ENCODE measurements around the gene FOXJ1. TPM values are rescaled to one million over a fixed set of nuclear protein-coding genes. Genes with fewer than 3 reads are reported as not detected.

The FOXJ1 gene
- total RNA-seq, 1 donor from 2014 or later, result 19.0 TPM

DNA sequence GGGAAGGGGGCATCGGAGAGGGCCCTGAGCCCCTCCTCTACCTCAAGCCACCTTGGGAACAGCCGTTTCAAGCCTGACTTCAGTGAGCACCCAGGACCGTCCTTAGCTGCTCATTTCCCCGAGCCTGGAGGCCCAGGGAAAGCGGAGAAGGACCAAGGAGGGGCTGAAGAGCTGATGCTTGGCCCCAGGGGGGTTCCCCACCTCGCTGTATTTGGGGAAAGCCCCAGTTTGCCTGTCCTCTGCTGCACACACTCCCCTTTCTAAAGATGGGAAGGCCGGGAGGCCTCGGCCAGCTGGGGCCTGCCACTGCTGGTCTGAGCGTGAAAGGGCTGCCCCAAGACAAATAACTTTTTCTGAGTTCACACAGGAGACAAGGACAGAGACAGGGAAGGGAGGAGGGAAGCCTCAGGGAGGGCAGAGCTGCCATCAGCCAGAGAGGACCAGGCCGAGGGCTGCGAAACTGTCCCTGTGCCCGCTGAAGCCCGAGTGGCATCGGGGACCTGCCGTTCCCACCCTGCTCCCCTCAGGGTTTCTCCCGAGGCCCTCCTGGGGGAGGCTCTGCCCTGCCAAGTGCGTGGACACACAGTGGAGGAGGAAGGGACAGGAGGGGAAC is 50.4 kb downstream of the FOXJ1 start:
- H3K4me3 Mint-ChIP-seq (ENCODE audit: low read depth), result no peak overlapping the region
- no peaks in the 10 kb centered on the region for H3K27me3 Mint-ChIP-seq
- H3K36me3 Mint-ChIP-seq (ENCODE audit: insufficient read depth), result peaks cover 15% of the 10 kb centered on the region
- peaks cover 2% of the 10 kb centered on the region for H3K4me1 Mint-ChIP-seq (ENCODE audit: low read depth)
- no peak for DNase-seq (ENCODE audit: low spot score, unreplicated experiment)
- no peaks in the 10 kb centered on the region for H3K9me3 Mint-ChIP-seq (ENCODE audit: low read depth)
- H3K27ac Mint-ChIP-seq, result no peak overlapping the region
- TF ChIP-seq, protein P1, sequence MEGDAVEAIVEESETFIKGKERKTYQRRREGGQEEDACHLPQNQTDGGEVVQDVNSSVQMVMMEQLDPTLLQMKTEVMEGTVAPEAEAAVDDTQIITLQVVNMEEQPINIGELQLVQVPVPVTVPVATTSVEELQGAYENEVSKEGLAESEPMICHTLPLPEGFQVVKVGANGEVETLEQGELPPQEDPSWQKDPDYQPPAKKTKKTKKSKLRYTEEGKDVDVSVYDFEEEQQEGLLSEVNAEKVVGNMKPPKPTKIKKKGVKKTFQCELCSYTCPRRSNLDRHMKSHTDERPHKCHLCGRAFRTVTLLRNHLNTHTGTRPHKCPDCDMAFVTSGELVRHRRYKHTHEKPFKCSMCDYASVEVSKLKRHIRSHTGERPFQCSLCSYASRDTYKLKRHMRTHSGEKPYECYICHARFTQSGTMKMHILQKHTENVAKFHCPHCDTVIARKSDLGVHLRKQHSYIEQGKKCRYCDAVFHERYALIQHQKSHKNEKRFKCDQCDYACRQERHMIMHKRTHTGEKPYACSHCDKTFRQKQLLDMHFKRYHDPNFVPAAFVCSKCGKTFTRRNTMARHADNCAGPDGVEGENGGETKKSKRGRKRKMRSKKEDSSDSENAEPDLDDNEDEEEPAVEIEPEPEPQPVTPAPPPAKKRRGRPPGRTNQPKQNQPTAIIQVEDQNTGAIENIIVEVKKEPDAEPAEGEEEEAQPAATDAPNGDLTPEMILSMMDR (IDR thresholded peaks at IDR 0.05; ENCODE audit: unreplicated experiment), result no peak

DNA sequence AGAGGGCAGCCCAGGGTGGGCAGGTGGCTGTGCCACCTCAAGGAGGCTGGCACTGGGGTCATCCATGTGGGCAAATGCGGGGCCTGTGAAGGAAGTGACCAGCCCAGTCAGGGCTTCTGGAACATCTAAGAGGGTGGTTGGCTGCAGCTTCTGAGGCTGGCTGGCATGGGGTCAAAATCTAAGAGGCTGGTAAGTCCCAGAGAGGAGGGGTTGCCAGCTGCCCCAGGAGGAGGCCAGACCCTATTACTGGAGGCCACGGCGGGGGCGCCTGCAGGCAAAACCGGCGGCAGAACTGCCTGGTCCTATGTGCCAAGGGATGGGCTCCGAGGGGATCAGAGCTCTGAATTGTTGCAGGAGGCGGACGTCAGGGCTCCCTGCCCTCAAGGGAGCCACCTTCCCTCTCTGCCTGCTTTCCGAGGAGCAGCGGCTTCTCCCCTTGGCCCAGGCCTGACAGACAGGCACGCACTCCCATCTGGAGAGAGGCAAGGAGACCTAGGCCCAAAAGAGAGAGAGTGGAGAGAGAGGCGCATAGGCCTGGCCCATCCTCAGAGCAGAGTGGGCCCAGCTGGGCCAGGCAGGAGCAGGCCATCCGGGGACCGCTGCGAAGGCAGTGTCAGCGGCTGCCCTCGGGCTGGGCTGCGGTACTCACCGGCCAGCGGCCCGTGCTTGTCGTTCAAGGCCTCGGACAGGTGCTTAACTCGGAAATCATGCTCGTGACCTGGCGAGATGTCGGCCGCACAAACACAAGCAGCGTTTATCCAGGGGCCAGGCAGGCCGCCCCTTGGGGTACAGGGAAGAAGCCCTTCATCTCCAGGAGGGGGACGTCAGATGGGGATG is 51.1 kb downstream of the FOXJ1 start:
- Mint-ChIP-seq H3K27me3 (no peaks in the 10 kb centered on the region), H3K36me3 (ENCODE audit: insufficient read depth) (peaks cover 15% of the 10 kb centered on the region), H3K27ac (no peak overlapping the region), H3K4me1 (ENCODE audit: low read depth) (peaks cover 6% of the 10 kb centered on the region), H3K9me3 (ENCODE audit: low read depth) (no peaks in the 10 kb centered on the region), H3K4me3 (ENCODE audit: low read depth) (no peak overlapping the region)
- DNase-seq (ENCODE audit: low spot score, unreplicated experiment), result no peak
- TF ChIP-seq, protein P1 (IDR thresholded peaks at IDR 0.05; ENCODE audit: unreplicated experiment), result no peak

DNA sequence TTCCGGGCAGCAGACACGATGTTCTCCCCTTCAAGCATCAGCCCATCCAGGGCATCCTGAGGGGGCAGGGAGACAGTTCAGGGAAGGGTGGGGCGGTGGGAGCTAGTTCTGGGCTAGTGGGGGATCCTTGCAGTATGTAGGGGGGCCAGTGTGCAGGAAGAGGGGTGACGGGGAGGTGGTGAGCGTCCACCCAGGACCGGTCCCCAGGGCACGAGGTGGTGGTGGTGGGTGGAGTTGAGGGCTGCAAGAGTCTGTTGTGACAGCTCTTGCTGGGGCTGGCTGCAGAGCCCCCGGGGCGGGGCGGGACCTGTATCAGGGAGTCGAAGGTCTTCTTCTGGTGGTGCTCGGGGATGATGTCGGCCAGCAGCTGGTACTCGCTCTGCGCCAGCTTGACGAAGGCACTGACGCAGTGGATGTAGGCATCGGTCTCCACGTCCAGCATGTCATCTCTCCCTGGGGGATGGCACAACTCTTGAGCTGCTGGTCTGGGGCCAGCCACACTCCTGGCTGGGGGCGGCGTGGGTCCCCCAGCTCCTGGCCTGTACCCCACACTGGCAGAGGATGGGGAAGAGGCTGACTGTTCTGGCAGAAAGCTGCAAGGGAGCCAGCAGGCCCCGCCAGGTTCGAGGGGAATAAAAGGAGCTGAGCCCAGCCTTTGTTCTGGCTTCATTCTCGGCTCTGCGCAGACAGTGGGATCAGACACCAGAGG is 52.0 kb downstream of the FOXJ1 start:
- no peak for DNase-seq (ENCODE audit: low spot score, unreplicated experiment)
- Mint-ChIP-seq H3K9me3 (ENCODE audit: low read depth) (no peaks in the 10 kb centered on the region), H3K27me3 (no peaks in the 10 kb centered on the region), H3K4me3 (ENCODE audit: low read depth) (no peak overlapping the region), H3K36me3 (ENCODE audit: insufficient read depth) (peaks cover 17% of the 10 kb centered on the region), H3K27ac (no peak overlapping the region), H3K4me1 (ENCODE audit: low read depth) (peaks cover 13% of the 10 kb centered on the region)
- TF ChIP-seq, protein P1 (IDR thresholded peaks at IDR 0.05; ENCODE audit: unreplicated experiment), result no peak

DNA sequence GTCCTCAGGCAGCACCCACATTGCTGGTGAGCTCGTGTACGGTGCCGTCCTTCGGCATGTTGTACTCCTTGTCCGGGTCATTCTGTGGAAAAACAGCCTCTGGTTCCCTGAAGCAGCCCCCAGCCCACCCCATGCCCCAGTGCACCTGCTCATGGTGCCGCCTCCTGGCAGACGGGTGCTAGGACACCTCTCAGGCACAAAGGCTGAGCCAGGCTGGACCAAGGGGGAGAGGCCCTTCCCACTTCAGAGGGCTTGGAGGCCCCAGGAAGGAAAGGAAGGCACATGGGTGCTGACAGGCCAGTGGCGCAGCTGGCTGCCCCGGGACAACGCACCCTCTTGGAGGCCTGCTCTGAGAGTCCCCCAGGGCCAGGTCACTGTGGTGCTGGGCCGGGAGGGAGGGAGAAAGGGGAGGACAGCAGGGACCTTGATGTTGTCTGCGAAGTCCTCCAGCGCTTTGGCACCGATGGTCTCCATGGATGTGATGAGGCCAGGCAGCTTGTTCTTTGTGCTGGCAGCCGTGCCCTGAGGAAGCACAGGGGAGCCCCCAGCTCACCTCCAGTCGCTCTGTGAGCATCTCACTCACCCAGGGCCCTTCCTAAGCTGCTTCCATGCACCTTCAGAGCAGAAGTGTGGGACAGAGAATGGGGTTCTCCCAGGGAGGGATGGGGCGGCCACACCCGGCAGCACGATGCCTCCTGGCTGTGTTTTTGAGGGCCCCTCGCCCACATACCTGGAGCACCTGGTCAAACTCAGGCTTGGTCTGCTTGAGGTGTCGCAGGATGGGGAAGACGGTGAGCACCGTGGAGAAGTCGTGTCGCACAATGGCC is 52.8 kb downstream of the FOXJ1 start:
- Mint-ChIP-seq H3K27me3 (no peaks in the 10 kb centered on the region), H3K4me1 (ENCODE audit: low read depth) (peaks cover 13% of the 10 kb centered on the region), H3K36me3 (ENCODE audit: insufficient read depth) (peaks cover 15% of the 10 kb centered on the region), H3K9me3 (ENCODE audit: low read depth) (no peaks in the 10 kb centered on the region), H3K4me3 (ENCODE audit: low read depth) (no peak overlapping the region), H3K27ac (no peak overlapping the region)
- TF ChIP-seq, protein P1 (IDR thresholded peaks at IDR 0.05; ENCODE audit: unreplicated experiment), result no peak
- DNase-seq (ENCODE audit: low spot score, unreplicated experiment), result no peak

Data from progenitor cell of endocrine pancreas (in vitro differentiated cells).